Liver (tissue), 9 donors: ENCODE measurements around the gene ARL6IP4. TPM values are rescaled to one million over a fixed set of nuclear protein-coding genes. Genes with fewer than 3 reads are reported as not detected.

Source experiments
- DNase-seq: peaks from one replicate; pipeline ENCODE4 v3.0.0-alpha.2; 2017; ENCODE audit warnings: low spot score
- H3K27ac ChIP-seq, 2 donors: one replicate each; pipeline ENCODE4 v1.7.0; 2013; ENCODE audit warnings: inconsistent platforms in 2 of 2, low read length in 2 of 2, control low read depth in 1 of 2, low read depth in 1 of 2, mild to moderate bottlenecking in 1 of 2
- H3K27me3 ChIP-seq, 4 donors: one replicate each; pipeline versions ENCODE4 v1.6.1 to v1.7.0; 2013; ENCODE audit warnings: low read length in 3 of 4, inconsistent platforms in 1 of 4, mild to moderate bottlenecking in 1 of 4, moderate library complexity in 1 of 4; ENCODE audit not compliant: control insufficient read depth in 4 of 4, insufficient read depth in 4 of 4
- H3K36me3 ChIP-seq, 4 donors: one replicate each; pipeline versions ENCODE4 v1.6.1 to v1.7.0; 2013; ENCODE audit warnings: low read length in 3 of 4, mild to moderate bottlenecking in 3 of 4, low read depth in 1 of 4, moderate library complexity in 1 of 4; ENCODE audit not compliant: control insufficient read depth in 4 of 4, insufficient read depth in 3 of 4
- H3K4me1 ChIP-seq, 4 donors: one replicate each; pipeline versions ENCODE4 v1.6.1 to v1.7.0; 2013; ENCODE audit warnings: low read length in 3 of 4, mild to moderate bottlenecking in 3 of 4, moderate library complexity in 1 of 4; ENCODE audit not compliant: control insufficient read depth in 4 of 4, insufficient read depth in 4 of 4
- H3K4me3 ChIP-seq, 3 donors: one replicate each; pipeline versions ENCODE4 v1.6.1 to v1.7.0; 2013; ENCODE audit warnings: low read length in 3 of 3, control low read depth in 1 of 3, low read depth in 1 of 3, mild to moderate bottlenecking in 1 of 3
- H3K9ac ChIP-seq, 2 donors: one replicate each; pipeline ENCODE4 v1.7.0; 2013; ENCODE audit warnings: low read length in 2 of 2, mild to moderate bottlenecking in 2 of 2, moderate library complexity in 2 of 2, control low read depth in 1 of 2, low read depth in 1 of 2
- H3K9me3 ChIP-seq, 4 donors: one replicate each; pipeline versions ENCODE4 v1.6.1 to v1.7.0; 2013; ENCODE audit warnings: low read length in 3 of 4; ENCODE audit not compliant: control insufficient read depth in 4 of 4
- ATF3 ChIP-seq: IDR thresholded peaks from 2 replicates; pipeline ENCODE4 v1.6.1; 2016; ENCODE audit warnings: antibody characterized with exemption
- EGR1 ChIP-seq, 2 donors: IDR thresholded peaks; 2 replicates each; pipeline ENCODE4 v1.6.1; 2016 to 2018; ENCODE audit warnings: antibody characterized with exemption in 2 of 2, low read depth in 2 of 2
- FOXA1 ChIP-seq: IDR thresholded peaks from 2 replicates; pipeline ENCODE4 v1.6.1; 2016; ENCODE audit warnings: antibody characterized with exemption
- FOXA2 ChIP-seq: IDR thresholded peaks from 2 replicates; pipeline ENCODE4 v1.6.1; 2016; ENCODE audit warnings: antibody characterized with exemption
- GABPA ChIP-seq, 2 donors: IDR thresholded peaks in 1 of 2; conservative IDR thresholded peaks in 1 of 2; 2 replicates each; pipeline ENCODE4 v1.6.1; 2016; ENCODE audit warnings: antibody characterized with exemption in 2 of 2, mild to moderate bottlenecking in 1 of 2, moderate library complexity in 1 of 2
- HNF4A ChIP-seq, 2 donors: conservative IDR thresholded peaks; 2 replicates each; pipeline ENCODE4 v1.6.1; 2016; ENCODE audit warnings: antibody characterized with exemption in 2 of 2, mild to moderate bottlenecking in 2 of 2
- HNF4G ChIP-seq: IDR thresholded peaks from 2 replicates; pipeline ENCODE4 v1.6.1; 2016; ENCODE audit warnings: antibody characterized with exemption
- JUND ChIP-seq, 2 donors: IDR thresholded peaks; 2 replicates each; pipeline ENCODE4 v1.6.1; 2016; ENCODE audit warnings: antibody characterized with exemption in 2 of 2
- MAX ChIP-seq: IDR thresholded peaks from 2 replicates; pipeline ENCODE4 v1.6.1; 2016; ENCODE audit warnings: antibody characterized with exemption
- NR2F2 ChIP-seq: IDR thresholded peaks from 2 replicates; pipeline ENCODE4 v1.6.1; 2016; ENCODE audit warnings: antibody characterized with exemption
- RAD21 ChIP-seq, 2 donors: IDR thresholded peaks; 2 replicates each; pipeline ENCODE4 v1.6.1; 2016; ENCODE audit warnings: antibody characterized with exemption in 2 of 2, mild to moderate bottlenecking in 2 of 2
- REST ChIP-seq: IDR thresholded peaks from 2 replicates; pipeline ENCODE4 v1.6.1; 2016; ENCODE audit warnings: antibody characterized with exemption, mild to moderate bottlenecking
- RXRA ChIP-seq, 2 donors: IDR thresholded peaks; 2 replicates each; pipeline ENCODE4 v1.6.1; 2017 to 2018; ENCODE audit warnings: antibody characterized with exemption in 2 of 2, mild to moderate bottlenecking in 1 of 2
- SP1 ChIP-seq: IDR thresholded peaks from 2 replicates; pipeline ENCODE4 v1.6.1; 2018; ENCODE audit warnings: antibody characterized with exemption, mild to moderate bottlenecking
- TAF1 ChIP-seq: conservative IDR thresholded peaks from 2 replicates; pipeline ENCODE4 v1.6.1; 2016; ENCODE audit warnings: antibody characterized with exemption, mild to moderate bottlenecking
- YY1 ChIP-seq: IDR thresholded peaks from 2 replicates; pipeline ENCODE4 v1.6.1; 2016; ENCODE audit warnings: antibody characterized with exemption, mild to moderate bottlenecking
- WGBS: extraction: QIAGEN DNeasy Blood & Tissue Kit; methylation state at CpG from one replicate; pipeline ENCODE4 v1.1.7; 2013; 5-methylcytosine and 5-hydroxymethylcytosine counted together
- polyA plus RNA-seq, 2 donors: library from polyadenylated mRNA; stranded (reverse) in 1 of 2; unstranded in 1 of 2; fragments of 200-250 nt in 1 of 2; fragments of >200 nt in 1 of 2; fragmentation: Nextera tagmentation in 1 of 2; extraction: Ambion mirVana in 1 of 2; gene quantifications; one replicate each; pipeline versions ENCODE4 v1.2.1 to v1.2.3, GENCODE V29; 2013 to 2015
- total RNA-seq, 2 donors: library from RNA; depleted of rRNA; stranded (reverse); fragments of >200 nt; gene quantifications; one replicate each; pipeline ENCODE4 v1.2.3, GENCODE V29; 2014
- TF ChIP-seq, protein P1 (sequence below): IDR thresholded peaks from 2 replicates; pipeline ENCODE4 v1.6.1; 2016; ENCODE audit warnings: antibody characterized with exemption
- TF ChIP-seq, protein P2 (sequence below): fragments of 150-350 bp; IDR thresholded peaks from 2 replicates; pipeline ENCODE4 v1.5.1; 2017; ENCODE audit warnings: improper control_type of control experiment, low read depth, low read length; ENCODE audit not compliant: missing input control
- donor health status: healthy.
- donor health status: healthy.
- donor health status: healthy.
- donor health status: healthy.
- donor health status: healthy.

ARL6IP4 gene
- total and polyA plus RNA-seq, 4 donors = 59.2 to 187 (median 121) TPM

GRCh38 chr12:122990561-122990960, 10.1 kb downstream of the ARL6IP4 start:
- no peaks in the 10 kb centered on the region for H3K27me3 ChIP-seq
- H3K36me3 ChIP-seq = peaks cover 8 to 43% (median 21%) of the 10 kb centered on the region in 4 donors
- H3K9ac ChIP-seq = no peak overlapping the region
- no peaks in the 10 kb centered on the region for H3K9me3 ChIP-seq
- H3K4me1 ChIP-seq = peaks cover 6 to 45% (median 27%) of the 10 kb centered on the region in 4 donors
- TF ChIP-seq GABPA (IDR thresholded peaks at IDR 0.05 in 1 of 2, conservative IDR thresholded peaks at IDR 0.05 in 1 of 2) (no peak), HNF4G (no peak), MAX (no peak), TAF1 (no peak), FOXA1 (no peak), RAD21 (IDR thresholded peaks at IDR 0.05) (no peak), NR2F2 (no peak), RXRA (IDR thresholded peaks at IDR 0.05) (no peak), HNF4A (conservative IDR thresholded peaks at IDR 0.05) (no peak), SP1 (no peak)
- TF ChIP-seq, protein P1, sequence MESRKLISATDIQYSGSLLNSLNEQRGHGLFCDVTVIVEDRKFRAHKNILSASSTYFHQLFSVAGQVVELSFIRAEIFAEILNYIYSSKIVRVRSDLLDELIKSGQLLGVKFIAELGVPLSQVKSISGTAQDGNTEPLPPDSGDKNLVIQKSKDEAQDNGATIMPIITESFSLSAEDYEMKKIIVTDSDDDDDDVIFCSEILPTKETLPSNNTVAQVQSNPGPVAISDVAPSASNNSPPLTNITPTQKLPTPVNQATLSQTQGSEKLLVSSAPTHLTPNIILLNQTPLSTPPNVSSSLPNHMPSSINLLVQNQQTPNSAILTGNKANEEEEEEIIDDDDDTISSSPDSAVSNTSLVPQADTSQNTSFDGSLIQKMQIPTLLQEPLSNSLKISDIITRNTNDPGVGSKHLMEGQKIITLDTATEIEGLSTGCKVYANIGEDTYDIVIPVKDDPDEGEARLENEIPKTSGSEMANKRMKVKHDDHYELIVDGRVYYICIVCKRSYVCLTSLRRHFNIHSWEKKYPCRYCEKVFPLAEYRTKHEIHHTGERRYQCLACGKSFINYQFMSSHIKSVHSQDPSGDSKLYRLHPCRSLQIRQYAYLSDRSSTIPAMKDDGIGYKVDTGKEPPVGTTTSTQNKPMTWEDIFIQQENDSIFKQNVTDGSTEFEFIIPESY = no peak
- TF ChIP-seq, protein P2, sequence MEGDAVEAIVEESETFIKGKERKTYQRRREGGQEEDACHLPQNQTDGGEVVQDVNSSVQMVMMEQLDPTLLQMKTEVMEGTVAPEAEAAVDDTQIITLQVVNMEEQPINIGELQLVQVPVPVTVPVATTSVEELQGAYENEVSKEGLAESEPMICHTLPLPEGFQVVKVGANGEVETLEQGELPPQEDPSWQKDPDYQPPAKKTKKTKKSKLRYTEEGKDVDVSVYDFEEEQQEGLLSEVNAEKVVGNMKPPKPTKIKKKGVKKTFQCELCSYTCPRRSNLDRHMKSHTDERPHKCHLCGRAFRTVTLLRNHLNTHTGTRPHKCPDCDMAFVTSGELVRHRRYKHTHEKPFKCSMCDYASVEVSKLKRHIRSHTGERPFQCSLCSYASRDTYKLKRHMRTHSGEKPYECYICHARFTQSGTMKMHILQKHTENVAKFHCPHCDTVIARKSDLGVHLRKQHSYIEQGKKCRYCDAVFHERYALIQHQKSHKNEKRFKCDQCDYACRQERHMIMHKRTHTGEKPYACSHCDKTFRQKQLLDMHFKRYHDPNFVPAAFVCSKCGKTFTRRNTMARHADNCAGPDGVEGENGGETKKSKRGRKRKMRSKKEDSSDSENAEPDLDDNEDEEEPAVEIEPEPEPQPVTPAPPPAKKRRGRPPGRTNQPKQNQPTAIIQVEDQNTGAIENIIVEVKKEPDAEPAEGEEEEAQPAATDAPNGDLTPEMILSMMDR = no peak
- no peak overlapping the region for H3K27ac ChIP-seq
- WGBS = 91% methylated on average over 13 of the region's 13 CpGs
- DNase-seq = no peak
- H3K4me3 ChIP-seq = no peak overlapping the region

DNA sequence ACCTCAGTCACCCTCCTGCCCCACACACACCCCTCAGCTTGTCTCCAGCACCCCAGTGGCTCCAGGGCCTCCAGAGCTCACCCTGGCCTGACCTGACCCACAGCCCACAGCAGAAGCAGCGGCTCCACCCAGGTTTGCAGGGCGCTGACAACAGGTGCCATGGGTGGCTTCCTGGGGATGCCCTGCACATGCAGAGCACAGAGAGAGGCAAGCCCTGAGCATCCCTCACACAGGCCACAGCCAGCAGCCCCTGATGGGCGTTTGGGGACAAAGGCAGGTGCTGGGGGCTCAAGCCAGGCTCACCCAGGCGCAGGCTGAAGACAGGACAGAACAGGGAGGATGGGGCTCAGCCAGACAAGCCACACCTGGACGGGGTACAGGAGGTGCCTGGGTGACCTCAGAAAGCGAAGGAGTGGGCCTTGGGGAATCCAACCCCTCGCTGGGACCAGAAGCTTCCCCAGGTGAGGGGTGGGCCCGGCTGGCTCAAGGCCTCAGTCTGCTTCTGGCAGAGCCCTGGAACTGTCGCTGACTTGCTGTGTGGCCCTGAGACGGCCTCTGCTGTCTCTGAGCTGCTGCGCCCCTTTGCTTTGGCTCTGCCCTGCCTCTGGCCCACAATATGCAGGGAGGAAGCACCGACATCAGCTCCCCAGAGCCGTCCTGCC, 10.6 kb downstream of the ARL6IP4 start:
- no peak overlapping the region for H3K27ac ChIP-seq
- DNase-seq = no peak
- H3K9ac ChIP-seq = no peak overlapping the region
- H3K27me3 ChIP-seq = no peaks in the 10 kb centered on the region
- peaks cover 7 to 47% (median 31%) of the 10 kb centered on the region in 4 donors for H3K4me1 ChIP-seq
- H3K9me3 ChIP-seq = no peaks in the 10 kb centered on the region
- 95% methylated on average over 13 of the region's 13 CpGs for WGBS
- peaks cover 8 to 39% (median 19%) of the 10 kb centered on the region in 4 donors for H3K36me3 ChIP-seq
- H3K4me3 ChIP-seq = no peak overlapping the region
- no peak for TF ChIP-seq TAF1
- no peak for TF ChIP-seq YY1
- no peak for TF ChIP-seq RAD21 (IDR thresholded peaks at IDR 0.05)
- TF ChIP-seq JUND (IDR thresholded peaks at IDR 0.05) = no peak
- TF ChIP-seq RXRA (IDR thresholded peaks at IDR 0.05) = no peak
- TF ChIP-seq HNF4A (conservative IDR thresholded peaks at IDR 0.05) = no peak
- TF ChIP-seq HNF4G = no peak
- no peak for TF ChIP-seq SP1
- no peak for TF ChIP-seq FOXA2
- TF ChIP-seq, protein P2 = no peak
- no peak for TF ChIP-seq EGR1 (IDR thresholded peaks at IDR 0.05; ENCODE audit: low read depth in 2 of 2)
- TF ChIP-seq ATF3 = no peak
- TF ChIP-seq, protein P1 = no peak
- TF ChIP-seq GABPA (IDR thresholded peaks at IDR 0.05 in 1 of 2, conservative IDR thresholded peaks at IDR 0.05 in 1 of 2) = no peak
- no peak for TF ChIP-seq REST
- no peak for TF ChIP-seq NR2F2
- TF ChIP-seq FOXA1 = no peak
